Fibroblast of lung (primary cell): ENCODE measurements around the gene DYSF. TPM values are rescaled to one million over a fixed set of nuclear protein-coding genes. Genes with fewer than 3 reads are reported as not detected.

Experiments
- DNase-seq, 2 donors: peaks; one replicate each; pipeline versions ENCODE4 v3.0.0 to v3.0.0-alpha.2; 2010; ENCODE audit warnings: low read depth in 2 of 2
- H2AFZ ChIP-seq: 2 replicates; pipeline ENCODE4 v1.5.1; 2012; ENCODE audit warnings: low read length, control low read depth, inconsistent platforms
- H3K27ac ChIP-seq: 2 replicates; pipeline ENCODE4 v1.5.1; 2011; ENCODE audit warnings: low read length, control low read depth; ENCODE audit not compliant: insufficient read depth
- H3K27me3 ChIP-seq: 2 replicates; pipeline ENCODE4 v1.5.1; 2011; ENCODE audit warnings: mild to moderate bottlenecking, low read length; ENCODE audit not compliant: control insufficient read depth, insufficient read depth
- H3K36me3 ChIP-seq: 2 replicates; pipeline ENCODE4 v1.5.1; 2011; ENCODE audit warnings: low read length; ENCODE audit not compliant: control insufficient read depth, insufficient read depth
- H3K4me1 ChIP-seq: 2 replicates; pipeline ENCODE4 v1.5.1; 2011; ENCODE audit warnings: low read length; ENCODE audit not compliant: control insufficient read depth, insufficient read depth; ENCODE audit errors: extremely low read depth
- H3K4me2 ChIP-seq: 2 replicates; pipeline ENCODE4 v1.5.1; 2011; ENCODE audit warnings: low read length, control low read depth; ENCODE audit not compliant: insufficient read depth; ENCODE audit errors: extremely low read depth
- H3K4me3 ChIP-seq, 4 experiments: fragments of 200-600 bp in 1 of 4; sonication (generic) in 1 of 4; replicated peaks in 1 of 4; 2 replicates each; pipeline ENCODE4 v1.5.1; 2011 to 2016; ENCODE audit warnings: low read length in 4 of 4, low read depth in 3 of 4, mild to moderate bottlenecking in 3 of 4, control low read depth in 2 of 4, inconsistent platforms in 1 of 4, mixed read lengths in 1 of 4; ENCODE audit not compliant: insufficient read depth in 1 of 4; ENCODE audit errors: control extremely low read depth in 1 of 4
- H3K79me2 ChIP-seq: 2 replicates; pipeline ENCODE4 v1.5.1; 2012; ENCODE audit warnings: mild to moderate bottlenecking, low read length, inconsistent platforms; ENCODE audit not compliant: control insufficient read depth, insufficient read depth
- H3K9ac ChIP-seq: 2 replicates; pipeline ENCODE4 v1.5.1; 2011; ENCODE audit warnings: mild to moderate bottlenecking, low read length, control low read depth; ENCODE audit not compliant: insufficient read depth
- H3K9me3 ChIP-seq: 2 replicates; pipeline ENCODE4 v1.5.1; 2012; ENCODE audit warnings: low read depth, low read length; ENCODE audit not compliant: control insufficient read depth, insufficient read depth
- H4K20me1 ChIP-seq: 2 replicates; pipeline ENCODE4 v1.5.1; 2011; ENCODE audit warnings: low read length; ENCODE audit not compliant: control insufficient read depth, insufficient read depth; ENCODE audit errors: extremely low read depth
- CTCF ChIP-seq, 2 donors: IDR thresholded peaks in 1 of 2; conservative IDR thresholded peaks in 1 of 2; 1 replicate in 1 of 2; 2 replicates in 1 of 2; pipeline ENCODE4 v1.5.1; 2011 to 2012; ENCODE audit warnings: low read length in 2 of 2, control low read depth in 1 of 2, inconsistent platforms in 1 of 2, low read depth in 1 of 2, mild to moderate bottlenecking in 1 of 2
- EZH2 ChIP-seq: IDR thresholded peaks from 2 replicates; pipeline ENCODE4 v1.5.1; 2012; ENCODE audit warnings: low read length, control low read depth, mild to moderate bottlenecking; ENCODE audit errors: missing control alignments
- polyA plus RNA-seq, 2 donors: library from polyadenylated mRNA; depleted of rRNA in 1 of 2; stranded (reverse) in 1 of 2; unstranded in 1 of 2; fragments of >200 nt; gene quantifications; 2 replicates each; pipeline ENCODE4 v1.2.1, GENCODE V29; 2011 to 2012; ENCODE audit warnings: missing spikeins in 1 of 2
- total RNA-seq: library from RNA; depleted of rRNA; stranded (reverse); fragments of >200 nt; gene quantifications from 2 replicates; pipeline ENCODE4 v1.2.1, GENCODE V29; 2014

Gene DYSF
- total and polyA plus RNA-seq, 2 donors (not counting 1 experiment from before 2014, with no cell fraction given), result under 0.01 to 0.67 TPM

- no peaks in the 10 kb centered on the region for H3K4me1 ChIP-seq
- no peak overlapping the region for H3K9ac ChIP-seq
- no peak overlapping the region for H3K4me3 ChIP-seq
- H3K36me3 ChIP-seq, result no peaks in the 10 kb centered on the region
- TF ChIP-seq EZH2 (no peak), CTCF (conservative IDR thresholded peaks at IDR 0.05 in 1 of 2, IDR thresholded peaks at IDR 0.05 in 1 of 2; ENCODE audit: low read depth in 1 of 2, low read length in 2 of 2) (no peak)
- peaks cover 5% of the 10 kb centered on the region for H3K27me3 ChIP-seq
- no peaks in the 10 kb centered on the region for H3K9me3 ChIP-seq
- H3K79me2 ChIP-seq, result no peaks in the 10 kb centered on the region
- no peak overlapping the region for H3K4me2 ChIP-seq
- no peak overlapping the region for H3K27ac ChIP-seq
- H2AFZ ChIP-seq, result no peak overlapping the region
- DNase-seq, result no peak
- no peaks in the 10 kb centered on the region for H4K20me1 ChIP-seq
Measured at GRCh38 chr2:71530211-71530610, 76.8 kb downstream of the DYSF start.

DNA sequence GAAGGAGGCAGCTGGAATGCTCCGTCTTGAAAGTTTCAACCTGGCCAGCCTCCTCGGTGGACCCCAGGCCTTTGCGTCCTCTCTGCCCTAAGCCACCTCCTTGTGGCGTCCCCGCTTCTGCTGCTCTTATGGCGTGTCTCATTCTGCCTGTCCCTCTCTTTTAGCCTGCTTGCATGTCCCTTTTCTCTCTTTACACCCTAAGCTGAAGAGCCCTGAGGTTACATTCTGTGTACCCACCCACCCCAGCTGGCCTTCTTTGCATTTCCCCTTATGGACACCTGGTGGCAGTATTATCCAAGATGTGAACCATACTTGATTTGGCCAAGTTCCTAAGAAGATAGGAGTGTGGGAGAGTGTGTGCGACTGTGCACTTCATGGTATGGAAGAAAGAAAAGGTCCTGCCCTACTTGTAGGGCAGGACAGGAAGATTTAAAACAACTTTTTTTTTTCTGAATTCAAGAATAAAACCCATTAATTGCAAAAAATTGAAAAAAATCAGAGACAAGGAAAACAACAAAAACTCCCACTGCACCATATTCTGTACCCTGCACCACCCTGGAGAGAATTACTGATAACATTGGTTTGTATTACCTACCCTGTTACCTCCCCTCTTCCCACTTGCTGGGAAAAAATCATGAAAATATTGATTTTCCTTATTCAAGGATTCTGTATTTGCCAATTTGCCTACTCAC, 77.4 kb downstream of the DYSF start:
- Histone ChIP-seq H3K79me2 (no peaks in the 10 kb centered on the region), H3K36me3 (no peaks in the 10 kb centered on the region), H2AFZ (no peak overlapping the region), H3K4me2 (no peak overlapping the region), H3K9me3 (no peaks in the 10 kb centered on the region), H3K27me3 (peaks cover 5% of the 10 kb centered on the region), H3K27ac (no peak overlapping the region), H3K4me1 (no peaks in the 10 kb centered on the region), H3K4me3 (no peak overlapping the region), H4K20me1 (no peaks in the 10 kb centered on the region), H3K9ac (no peak overlapping the region)
- DNase-seq, result peak; percentile 21 to 44
- no peak for TF ChIP-seq EZH2
- TF ChIP-seq CTCF (conservative IDR thresholded peaks at IDR 0.05 in 1 of 2, IDR thresholded peaks at IDR 0.05 in 1 of 2; ENCODE audit: low read depth in 1 of 2, low read length in 2 of 2), result peak; percentile 44 to 67

GRCh38 chr2:71531522-71532047, 78.2 kb downstream of the DYSF start:
- no peaks in the 10 kb centered on the region for H3K36me3 ChIP-seq
- H4K20me1 ChIP-seq, result no peaks in the 10 kb centered on the region
- no peak for TF ChIP-seq CTCF (conservative IDR thresholded peaks at IDR 0.05 in 1 of 2, IDR thresholded peaks at IDR 0.05 in 1 of 2; ENCODE audit: low read depth in 1 of 2, low read length in 2 of 2)
- TF ChIP-seq EZH2, result no peak
- H3K9me3 ChIP-seq, result no peaks in the 10 kb centered on the region
- no peaks in the 10 kb centered on the region for H3K4me1 ChIP-seq
- H3K4me2 ChIP-seq, result no peak overlapping the region
- no peaks in the 10 kb centered on the region for H3K79me2 ChIP-seq
- peak in 1 of 2 donors; percentile 71 for DNase-seq
- no peak overlapping the region for H2AFZ ChIP-seq
- H3K9ac ChIP-seq, result no peak overlapping the region
- H3K4me3 ChIP-seq, result no peak overlapping the region
- no peak overlapping the region for H3K27ac ChIP-seq
- peaks cover 8% of the 10 kb centered on the region for H3K27me3 ChIP-seq
